HepG2 (cell line): Measurements from ENCODE around the gene MAN1A2. TPM values are rescaled to one million over a fixed set of nuclear protein-coding genes. Genes with fewer than 3 reads are reported as not detected.

Source experiments
- FOXK1 ChIP-seq: sonication (generic); formaldehyde crosslinking; IDR thresholded peaks from 2 replicates; pipeline ENCODE4 v1.4.0; 2020; ENCODE audit warnings: low read depth, missing genetic modification reagents, borderline replicate concordance
- GMEB1 ChIP-seq: sonication (generic); formaldehyde crosslinking; IDR thresholded peaks from 2 replicates; pipeline ENCODE4 v1.5.1; 2020; ENCODE audit warnings: missing genetic modification reagents, mild to moderate bottlenecking, borderline replicate concordance
- HOXA3 ChIP-seq: sonication (generic); formaldehyde crosslinking; IDR thresholded peaks from 2 replicates; pipeline ENCODE4 v1.5.0; 2020; ENCODE audit warnings: missing genetic modification reagents
- MAFK ChIP-seq, 2 experiments: IDR thresholded peaks in 1 of 2; conservative IDR thresholded peaks in 1 of 2; 2 replicates each; pipeline ENCODE4 v1.6.1; 2011; ENCODE audit warnings: improper control_type of control experiment in 2 of 2, low read length in 2 of 2
- PATZ1 ChIP-seq: sonication (generic); formaldehyde crosslinking; IDR thresholded peaks from 2 replicates; pipeline ENCODE4 v1.4.0; 2020; ENCODE audit warnings: missing genetic modification reagents
- PAXIP1 ChIP-seq: sonication (generic); formaldehyde crosslinking; conservative IDR thresholded peaks from 2 replicates; pipeline ENCODE4 v1.4.0; 2020; ENCODE audit warnings: mild to moderate bottlenecking, missing genetic modification reagents, moderate library complexity
- REPIN1 ChIP-seq: sonication (generic); formaldehyde crosslinking; IDR thresholded peaks from 2 replicates; pipeline ENCODE4 v1.8.0; 2022; ENCODE audit warnings: missing genetic modification reagents, low read depth, mild to moderate bottlenecking, borderline replicate concordance
- RERE ChIP-seq: IDR thresholded peaks from 2 replicates; pipeline ENCODE4 v1.6.1; 2016; ENCODE audit warnings: low read depth, missing genetic modification reagents, missing compliant biosample characterization
- SOX6 ChIP-seq, 2 experiments: fragments of 450-650 bp in 1 of 2; sonication (generic) in 1 of 2; formaldehyde crosslinking in 1 of 2; IDR thresholded peaks; 2 replicates each; pipeline versions ENCODE4 v1.4.0 to v1.6.1; 2017 to 2020; ENCODE audit warnings: antibody characterized with exemption in 1 of 2, mild to moderate bottlenecking in 1 of 2, missing genetic modification reagents in 1 of 2
- TFAP4 ChIP-seq: sonication (generic); IDR thresholded peaks from 2 replicates; pipeline ENCODE4 v1.6.1; 2016; ENCODE audit warnings: low read depth, borderline replicate concordance
- ZNF501 ChIP-seq: sonication (generic); formaldehyde crosslinking; IDR thresholded peaks from 2 replicates; pipeline ENCODE4 v1.5.1; 2020; ENCODE audit warnings: mild to moderate bottlenecking, moderate library complexity, missing genetic modification reagents
- polyA plus RNA-seq, 8 experiments: library from polyadenylated mRNA; depleted of rRNA in 3 of 8; stranded (reverse) in 7 of 8; unstranded in 1 of 8; fragments of >200 nt; fragmentation: Illumina TruSeq in 4 of 8; extraction: Trizol in 4 of 8; gene quantifications; 2 replicates each; pipeline versions ENCODE4 v1.2.1 to v1.2.3, GENCODE V29; 2011 to 2016; ENCODE audit warnings: low read depth in 4 of 8, missing spikeins in 1 of 8, mixed read lengths in 1 of 8; ENCODE audit not compliant: insufficient read depth in 1 of 8
- total RNA-seq, 5 experiments: library from RNA; depleted of rRNA; stranded (reverse); fragments of >200 nt; fragmentation: Illumina TruSeq; extraction: Trizol; gene quantifications; 2 replicates each; pipeline ENCODE4 v1.2.3, GENCODE V29; 2016; ENCODE audit warnings: low read depth in 1 of 5

The MAN1A2 gene
- total and polyA plus RNA-seq, 2 of the 13 experiments (the other 11 are each of a cell fraction or from before 2014, with no cell fraction given), result 8.0 to 19.9 TPM

- TF ChIP-seq RERE (CRISPR knock-in tag), result no peak
- TF ChIP-seq PAXIP1, result 0 out of 2 replicates have a peak, but pooled peaks have one; percentile 17
- 0 out of 4 replicates have a peak, but pooled peaks of 1 of the 2 experiments have one; percentile 19 for TF ChIP-seq MAFK (conservative IDR thresholded peaks at IDR 0.05 in 1 of 2, IDR thresholded peaks at IDR 0.05 in 1 of 2; ENCODE audit: low read length in 2 of 2)
- TF ChIP-seq REPIN1 (CRISPR knock-in tag), result no peak
- TF ChIP-seq TFAP4, result peak; percentile 35; the same call in 1 of the 2 replicates
- no peak for TF ChIP-seq SOX6 (IDR thresholded peaks at IDR 0.05)
- peak; percentile 24; the same call in 1 of the 2 replicates for TF ChIP-seq SOX6 (CRISPR knock-in tag; IDR thresholded peaks at IDR 0.05)
- TF ChIP-seq ZNF501 (CRISPR knock-in tag), result no peak
- no peak for TF ChIP-seq GMEB1 (CRISPR knock-in tag)
- no peak for TF ChIP-seq FOXK1 (CRISPR knock-in tag)
- TF ChIP-seq PATZ1 (CRISPR knock-in tag), result peak; percentile 84
- no peak for TF ChIP-seq HOXA3 (CRISPR knock-in tag)
Observed at GRCh38 chr1:117371441-117372151, 4.3 kb downstream of the MAN1A2 start (continued).
